ENCODE results near the gene MAMDC4.
"Not testable (repeated sequence)": the region's sequence is repeated elsewhere in the genome, so short reads cannot be mapped to it uniquely, and the experiment has no call there.

The MAMDC4 gene

DNA sequence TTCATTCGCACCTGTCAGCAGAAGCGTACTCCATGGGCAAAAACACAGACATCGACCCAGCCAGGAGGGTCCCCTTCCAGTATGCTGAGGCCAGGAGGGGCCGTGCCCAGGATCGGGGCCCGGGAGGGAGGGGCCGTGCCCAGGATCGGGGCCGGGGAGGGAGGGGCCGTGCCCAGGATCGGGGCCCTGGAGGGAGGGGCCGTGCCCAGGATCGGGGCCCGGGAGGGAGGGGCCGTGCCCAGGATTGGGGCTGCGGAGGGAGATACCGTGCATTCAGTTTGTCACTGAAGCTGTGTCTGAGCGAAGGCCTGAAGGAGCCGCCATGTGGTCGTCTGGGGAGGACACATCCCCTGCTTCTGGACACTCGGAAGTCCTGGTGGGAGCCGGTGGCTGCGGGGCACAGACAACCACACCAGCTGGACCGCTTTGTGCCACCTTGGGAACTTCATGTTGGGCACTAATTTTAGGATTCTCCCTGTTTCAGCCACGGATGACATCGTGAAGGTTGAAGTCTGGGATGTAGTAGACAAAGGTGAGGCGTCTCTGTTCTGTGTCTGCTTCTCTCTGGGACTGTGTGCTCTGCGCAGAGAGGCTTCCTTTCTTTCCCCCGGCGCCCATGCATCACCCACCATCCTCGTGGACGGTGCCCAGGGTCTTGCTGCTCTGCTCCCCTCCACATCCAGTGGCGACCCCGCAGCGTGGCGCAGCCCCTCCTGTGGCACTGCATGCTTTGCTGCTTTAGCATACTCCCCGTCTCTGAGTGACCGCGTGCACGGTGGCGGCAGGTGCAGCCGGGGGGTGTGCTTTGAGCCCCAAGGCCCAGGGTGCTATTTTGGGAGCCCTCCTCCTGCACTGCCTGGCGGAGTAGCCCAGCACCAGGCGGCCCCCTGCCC is 26.6 kb upstream of the MAMDC4 start:
- no peak for DNase-seq (ENCODE audit: low read depth in 2 of 2)

- no peak for DNase-seq (ENCODE audit: low read depth in 2 of 2)
Observed at GRCh38 chr9:136826188-136826541, 26.0 kb upstream of the MAMDC4 start.

DNA sequence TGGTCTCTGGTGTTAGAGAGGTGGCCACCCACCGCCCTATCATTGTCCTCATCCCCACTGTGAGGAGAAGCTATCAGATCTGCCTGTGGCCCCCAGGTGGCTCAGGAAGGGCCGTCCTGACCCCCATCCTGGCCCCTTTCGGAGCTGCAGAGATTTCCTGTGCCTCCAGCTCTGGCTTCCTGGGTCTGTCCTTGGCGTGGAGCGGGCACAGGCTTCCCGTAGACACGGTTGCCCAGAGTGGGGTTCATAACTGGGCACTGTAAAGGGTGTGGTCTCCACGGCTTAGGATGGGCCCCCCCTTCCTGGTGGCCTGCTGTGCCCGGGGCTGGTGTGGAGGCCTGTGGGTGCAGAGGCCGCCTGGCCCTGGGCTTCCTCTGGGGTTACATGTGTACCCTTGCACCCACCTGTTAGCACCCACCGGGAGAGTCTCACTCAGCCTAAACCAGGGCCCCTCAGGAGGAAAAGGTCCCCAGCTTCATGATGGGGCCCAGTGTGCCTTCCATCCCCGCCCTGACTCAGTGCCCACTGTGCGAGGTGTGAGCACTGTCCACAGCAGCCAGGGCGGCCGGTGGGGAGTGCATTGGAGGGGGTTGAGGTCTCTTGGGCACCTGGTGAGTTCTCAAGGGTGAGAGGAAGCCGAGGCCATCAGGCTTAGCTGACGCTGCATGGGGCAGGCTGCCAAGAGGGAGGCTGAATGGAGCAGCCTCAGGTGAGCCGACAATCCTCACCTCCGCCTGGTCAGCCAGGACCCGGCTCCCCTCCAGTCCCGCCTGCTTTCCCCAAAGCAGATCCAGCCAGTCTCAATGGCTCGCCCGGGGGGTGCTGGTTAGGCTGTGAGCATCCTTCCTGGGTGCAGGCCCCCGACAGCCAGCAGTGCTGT is 25.2 kb upstream of the MAMDC4 start:
- no peak for DNase-seq (ENCODE audit: low read depth in 2 of 2)

GRCh38 chr9:136827794-136828473 is 24.2 kb upstream of the MAMDC4 start:
- no peak for DNase-seq (ENCODE audit: low read depth in 2 of 2)

DNA sequence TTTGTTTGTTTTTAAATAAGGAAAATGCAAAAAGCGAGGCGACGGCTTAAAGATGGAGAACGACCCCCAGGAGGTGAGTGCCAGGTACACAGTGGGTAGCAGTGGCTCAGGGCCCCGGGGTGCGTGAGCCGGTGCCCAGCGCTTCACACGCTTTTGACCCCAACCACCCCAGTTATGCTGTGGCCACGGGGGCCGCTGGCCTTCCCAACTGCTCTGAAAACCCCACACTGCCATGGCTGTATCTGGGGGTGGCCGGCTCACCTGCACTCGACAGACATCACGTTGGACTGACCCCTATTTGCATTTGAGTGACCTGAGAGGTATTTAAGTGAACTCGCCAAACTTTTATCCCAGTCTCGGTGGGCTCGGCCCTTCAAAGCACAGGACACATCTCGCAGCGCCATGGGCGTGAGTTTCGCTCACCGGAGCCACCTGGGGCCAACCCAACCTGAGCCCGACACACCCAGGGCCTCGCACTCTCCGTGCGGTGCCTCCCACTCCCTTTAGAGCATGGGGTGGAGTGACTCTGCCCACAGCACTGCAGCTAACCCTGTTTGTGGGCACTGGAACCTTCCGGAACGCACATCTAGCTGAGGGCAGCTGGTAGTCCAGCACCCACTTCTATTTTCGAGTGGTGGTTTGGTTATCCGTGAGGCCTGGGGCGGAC is 23.5 kb upstream of the MAMDC4 start:
- no peak for DNase-seq (ENCODE audit: low read depth in 2 of 2)

- DNase-seq (ENCODE audit: low read depth in 2 of 2), result no peak
Observed at GRCh38 chr9:136829412-136829811, 22.7 kb upstream of the MAMDC4 start.

GRCh38 chr9:136829981-136830885 is 21.9 kb upstream of the MAMDC4 start:
- no peak for DNase-seq (ENCODE audit: low read depth in 2 of 2)

DNA sequence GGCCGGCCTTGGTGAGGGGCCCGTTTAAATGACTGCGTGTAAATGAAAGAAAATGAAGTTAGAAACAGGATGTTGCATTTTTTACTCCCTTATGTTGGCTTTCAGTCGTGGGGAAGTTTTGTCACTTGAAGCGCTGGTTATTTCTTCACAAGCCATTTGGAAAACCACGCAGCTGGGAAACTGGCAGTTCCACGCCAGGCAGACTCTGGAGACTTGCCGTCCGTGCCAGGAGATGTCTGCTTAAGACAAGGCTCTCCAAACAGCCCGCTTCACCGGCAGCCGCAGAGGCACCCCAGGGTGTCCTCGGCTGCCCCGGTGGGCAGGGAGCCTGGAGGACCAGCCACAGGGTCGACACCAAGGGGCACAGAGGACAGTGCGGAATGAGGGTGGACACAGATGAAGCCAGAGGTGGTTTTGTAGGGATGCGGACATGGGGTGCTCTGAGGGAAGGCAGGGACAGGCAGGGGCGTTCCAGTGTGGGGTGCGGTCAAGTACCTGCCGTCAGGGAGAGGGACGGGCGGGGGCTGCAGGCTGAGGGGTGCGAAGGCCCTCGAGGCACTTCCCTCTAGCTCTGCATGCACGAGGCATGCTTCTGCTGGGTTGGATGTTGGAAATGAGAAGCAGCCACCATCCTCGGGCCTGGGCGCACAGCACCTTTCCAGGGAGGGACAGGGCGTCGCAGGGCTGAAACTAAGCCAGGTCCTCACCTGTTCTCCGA is 21.0 kb upstream of the MAMDC4 start:
- DNase-seq (ENCODE audit: low read depth in 2 of 2), result no peak

DNA sequence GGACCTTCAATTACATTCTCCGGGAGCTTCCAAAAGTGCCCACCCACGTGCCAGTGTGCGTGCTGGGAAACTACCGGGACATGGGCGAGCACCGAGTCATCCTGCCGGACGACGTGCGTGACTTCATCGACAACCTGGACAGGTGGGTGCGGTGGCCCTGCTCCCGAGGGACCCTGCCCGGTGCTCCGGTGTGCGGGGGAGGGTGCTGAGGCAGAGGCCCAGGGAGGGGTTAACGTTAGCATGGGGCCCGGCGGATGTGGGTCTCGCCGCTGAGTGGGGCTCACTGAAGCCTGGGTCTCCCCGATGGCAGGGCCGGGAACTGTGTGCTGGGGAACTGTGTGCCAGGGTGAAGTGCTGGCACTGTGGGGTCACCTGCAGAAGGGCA is 20.4 kb upstream of the MAMDC4 start:
- no peak for DNase-seq (ENCODE audit: low read depth in 2 of 2)

DNA sequence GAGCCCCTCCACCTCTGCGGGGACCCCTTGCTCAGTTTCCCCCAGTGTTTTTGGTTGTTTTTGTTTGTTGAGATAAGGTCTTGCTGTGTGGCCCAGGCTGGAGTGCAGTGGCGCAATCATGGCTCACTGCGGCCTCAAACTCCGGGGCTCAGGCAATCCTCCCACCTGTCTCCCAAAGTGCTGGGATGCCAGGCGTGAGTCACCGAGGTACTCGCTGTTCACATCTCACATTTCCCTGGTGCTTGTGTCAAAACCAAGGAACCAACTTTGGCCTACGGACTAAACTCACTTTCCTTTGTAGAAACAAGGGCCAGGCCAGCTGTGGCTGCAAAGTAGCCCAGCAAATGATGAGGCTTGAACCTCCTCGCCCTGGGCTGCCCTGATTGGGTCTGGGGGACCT is 19.6 kb upstream of the MAMDC4 start:
- DNase-seq (ENCODE audit: low read depth in 2 of 2), result no peak

- DNase-seq (ENCODE audit: low read depth in 2 of 2), result not testable (repeated sequence)
Observed at GRCh38 chr9:136833381-136834048, 18.6 kb upstream of the MAMDC4 start.

GRCh38 chr9:136835162-136835931 is 16.8 kb upstream of the MAMDC4 start:
- DNase-seq (ENCODE audit: low read depth in 2 of 2), result no peak

- no peak for DNase-seq (ENCODE audit: low read depth in 2 of 2)
Observed at GRCh38 chr9:136835932-136836904, 15.9 kb upstream of the MAMDC4 start.

DNA sequence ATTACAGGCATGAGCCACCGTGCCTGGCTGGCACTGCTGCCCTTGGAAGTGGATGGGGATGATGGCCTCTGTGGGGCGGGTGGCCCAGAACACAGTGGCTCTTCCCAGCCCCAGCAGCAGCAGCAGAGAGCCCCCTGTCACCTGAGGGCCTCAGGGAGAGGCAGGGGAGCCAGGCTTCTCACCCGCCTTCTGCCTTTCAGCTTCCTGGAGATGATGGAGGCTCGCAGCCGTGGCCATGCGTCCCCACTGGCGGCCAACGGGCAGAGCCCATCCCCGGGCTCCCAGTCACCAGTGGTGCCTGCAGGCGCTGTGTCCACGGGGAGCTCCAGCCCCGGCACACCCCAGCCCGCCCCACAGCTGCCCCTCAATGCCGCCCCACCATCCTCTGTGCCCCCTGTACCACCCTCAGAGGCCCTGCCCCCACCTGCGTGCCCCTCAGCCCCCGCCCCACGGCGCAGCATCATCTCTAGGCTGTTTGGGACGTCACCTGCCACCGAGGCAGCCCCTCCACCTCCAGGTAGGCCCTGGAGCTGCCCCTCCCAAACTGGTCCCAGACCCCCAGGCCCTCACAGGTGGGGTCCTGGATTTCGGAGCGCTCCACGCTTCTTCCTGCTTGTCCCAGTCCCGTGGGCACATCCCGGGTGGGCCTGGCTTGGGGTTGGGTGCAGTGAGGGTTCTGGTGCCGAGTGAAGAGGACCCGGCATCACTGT is 14.8 kb upstream of the MAMDC4 start:
- no peak for DNase-seq (ENCODE audit: low read depth in 2 of 2)

GRCh38 chr9:136837856-136838277 is 14.3 kb upstream of the MAMDC4 start:
- not testable (repeated sequence) for DNase-seq (ENCODE audit: low read depth in 2 of 2)

DNA sequence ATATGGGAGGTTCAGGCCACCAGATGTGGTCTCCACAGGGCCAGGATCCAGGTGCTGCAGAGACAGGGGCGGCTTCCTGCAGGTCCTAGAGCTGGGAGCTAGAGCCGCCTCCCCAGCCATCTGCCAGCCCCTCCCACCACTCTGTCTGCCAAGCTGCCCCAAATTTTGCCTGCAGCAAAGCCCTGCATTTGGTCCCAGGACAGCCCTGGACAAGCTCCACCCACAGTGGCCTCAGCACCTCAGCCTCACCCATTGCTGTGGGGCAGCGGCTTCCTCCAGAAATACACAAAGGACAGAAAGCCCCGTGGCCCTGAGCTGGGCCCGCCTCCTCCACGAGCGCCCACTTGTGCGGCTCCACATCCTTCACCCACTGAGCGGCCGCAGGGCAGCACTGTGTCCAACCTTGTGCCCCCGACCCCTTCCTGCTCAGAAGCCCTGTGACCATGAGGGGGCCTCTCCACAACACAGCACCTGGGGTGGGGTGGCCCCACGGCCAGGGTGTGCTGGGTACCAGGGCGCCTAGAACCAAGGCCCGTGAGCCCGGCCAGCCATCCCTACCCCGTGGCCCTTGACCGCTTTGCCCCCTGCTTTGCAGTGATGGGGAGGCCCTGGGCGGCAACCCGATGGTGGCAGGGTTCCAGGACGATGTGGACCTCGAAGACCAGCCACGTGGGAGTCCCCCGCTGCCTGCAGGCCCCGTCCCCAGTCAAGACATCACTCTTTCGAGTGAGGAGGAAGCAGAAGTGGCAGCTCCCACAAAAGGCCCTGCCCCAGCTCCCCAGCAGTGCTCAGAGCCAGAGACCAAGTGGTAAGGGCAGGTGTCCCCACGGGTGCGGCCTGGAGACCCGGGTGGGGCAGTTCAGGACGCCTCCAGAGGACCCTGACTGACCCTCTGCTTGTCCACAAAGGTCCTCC is 13.6 kb upstream of the MAMDC4 start:
- DNase-seq (ENCODE audit: low read depth in 2 of 2), result no peak

All from activated CD8-positive, alpha-beta memory T cell treated with anti-CD3 and anti-CD28 coated beads for 4 hours (primary cell).